ENCODE data around the gene FGF23.

DNA sequence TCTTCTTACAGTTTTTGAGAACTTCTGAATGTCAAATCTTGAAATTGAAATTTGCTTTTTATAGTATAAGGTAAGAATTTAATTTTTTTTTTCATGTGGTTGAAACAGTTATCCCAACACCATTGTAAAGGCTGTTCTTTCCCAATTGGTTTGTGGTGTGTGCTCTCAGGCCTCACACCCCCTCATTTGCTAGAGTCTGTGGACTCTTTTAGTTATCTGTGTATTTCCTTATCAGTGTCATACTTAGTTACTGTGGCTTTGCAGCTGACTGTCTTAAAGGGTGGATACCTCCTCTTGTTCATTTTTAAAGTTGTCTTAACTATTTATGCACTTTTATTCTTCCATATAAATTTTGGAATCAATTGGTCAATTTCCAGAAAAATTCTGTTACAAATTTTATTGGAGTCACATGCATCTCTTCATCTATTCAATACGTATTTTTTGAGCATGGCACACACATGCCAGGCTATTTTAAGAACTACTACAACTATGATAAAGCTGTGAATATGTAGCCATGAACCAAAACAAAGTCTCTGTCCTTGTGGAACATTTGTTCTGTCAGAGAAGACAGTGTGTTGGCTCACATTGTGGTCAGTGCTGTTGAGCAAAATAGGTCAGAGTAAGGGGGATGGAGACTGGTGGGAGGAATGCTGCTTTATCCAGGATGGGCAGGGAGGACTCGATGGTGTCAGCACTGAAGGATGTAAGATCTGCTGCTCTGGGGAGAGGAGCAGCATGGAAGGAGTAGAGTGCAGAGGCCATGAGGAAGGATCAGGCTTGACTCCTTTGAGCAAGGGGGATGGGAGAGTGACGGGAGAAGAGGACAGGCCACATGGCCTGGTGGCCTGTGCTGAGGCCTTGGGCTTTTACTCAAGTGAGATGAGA, 24.1 kb downstream of the FGF23 start:
- TF ChIP-seq, protein P1, sequence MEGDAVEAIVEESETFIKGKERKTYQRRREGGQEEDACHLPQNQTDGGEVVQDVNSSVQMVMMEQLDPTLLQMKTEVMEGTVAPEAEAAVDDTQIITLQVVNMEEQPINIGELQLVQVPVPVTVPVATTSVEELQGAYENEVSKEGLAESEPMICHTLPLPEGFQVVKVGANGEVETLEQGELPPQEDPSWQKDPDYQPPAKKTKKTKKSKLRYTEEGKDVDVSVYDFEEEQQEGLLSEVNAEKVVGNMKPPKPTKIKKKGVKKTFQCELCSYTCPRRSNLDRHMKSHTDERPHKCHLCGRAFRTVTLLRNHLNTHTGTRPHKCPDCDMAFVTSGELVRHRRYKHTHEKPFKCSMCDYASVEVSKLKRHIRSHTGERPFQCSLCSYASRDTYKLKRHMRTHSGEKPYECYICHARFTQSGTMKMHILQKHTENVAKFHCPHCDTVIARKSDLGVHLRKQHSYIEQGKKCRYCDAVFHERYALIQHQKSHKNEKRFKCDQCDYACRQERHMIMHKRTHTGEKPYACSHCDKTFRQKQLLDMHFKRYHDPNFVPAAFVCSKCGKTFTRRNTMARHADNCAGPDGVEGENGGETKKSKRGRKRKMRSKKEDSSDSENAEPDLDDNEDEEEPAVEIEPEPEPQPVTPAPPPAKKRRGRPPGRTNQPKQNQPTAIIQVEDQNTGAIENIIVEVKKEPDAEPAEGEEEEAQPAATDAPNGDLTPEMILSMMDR (IDR thresholded peaks at IDR 0.05; ENCODE audit: poor library complexity, severe bottlenecking), result no peak
- TF ChIP-seq TAF1 (IDR thresholded peaks at IDR 0.05; ENCODE audit: low read depth), result no peak
- TF ChIP-seq, protein P2, sequence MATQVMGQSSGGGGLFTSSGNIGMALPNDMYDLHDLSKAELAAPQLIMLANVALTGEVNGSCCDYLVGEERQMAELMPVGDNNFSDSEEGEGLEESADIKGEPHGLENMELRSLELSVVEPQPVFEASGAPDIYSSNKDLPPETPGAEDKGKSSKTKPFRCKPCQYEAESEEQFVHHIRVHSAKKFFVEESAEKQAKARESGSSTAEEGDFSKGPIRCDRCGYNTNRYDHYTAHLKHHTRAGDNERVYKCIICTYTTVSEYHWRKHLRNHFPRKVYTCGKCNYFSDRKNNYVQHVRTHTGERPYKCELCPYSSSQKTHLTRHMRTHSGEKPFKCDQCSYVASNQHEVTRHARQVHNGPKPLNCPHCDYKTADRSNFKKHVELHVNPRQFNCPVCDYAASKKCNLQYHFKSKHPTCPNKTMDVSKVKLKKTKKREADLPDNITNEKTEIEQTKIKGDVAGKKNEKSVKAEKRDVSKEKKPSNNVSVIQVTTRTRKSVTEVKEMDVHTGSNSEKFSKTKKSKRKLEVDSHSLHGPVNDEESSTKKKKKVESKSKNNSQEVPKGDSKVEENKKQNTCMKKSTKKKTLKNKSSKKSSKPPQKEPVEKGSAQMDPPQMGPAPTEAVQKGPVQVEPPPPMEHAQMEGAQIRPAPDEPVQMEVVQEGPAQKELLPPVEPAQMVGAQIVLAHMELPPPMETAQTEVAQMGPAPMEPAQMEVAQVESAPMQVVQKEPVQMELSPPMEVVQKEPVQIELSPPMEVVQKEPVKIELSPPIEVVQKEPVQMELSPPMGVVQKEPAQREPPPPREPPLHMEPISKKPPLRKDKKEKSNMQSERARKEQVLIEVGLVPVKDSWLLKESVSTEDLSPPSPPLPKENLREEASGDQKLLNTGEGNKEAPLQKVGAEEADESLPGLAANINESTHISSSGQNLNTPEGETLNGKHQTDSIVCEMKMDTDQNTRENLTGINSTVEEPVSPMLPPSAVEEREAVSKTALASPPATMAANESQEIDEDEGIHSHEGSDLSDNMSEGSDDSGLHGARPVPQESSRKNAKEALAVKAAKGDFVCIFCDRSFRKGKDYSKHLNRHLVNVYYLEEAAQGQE (IDR thresholded peaks at IDR 0.05; ENCODE audit: borderline replicate concordance), result no peak
- TF ChIP-seq POLR2AphosphoS5 (IDR thresholded peaks at IDR 0.05), result no peak

Measured in neural cell (in vitro differentiated cells).